ENCODE data around the gene PRSS2.

PRSS2 gene

DNA sequence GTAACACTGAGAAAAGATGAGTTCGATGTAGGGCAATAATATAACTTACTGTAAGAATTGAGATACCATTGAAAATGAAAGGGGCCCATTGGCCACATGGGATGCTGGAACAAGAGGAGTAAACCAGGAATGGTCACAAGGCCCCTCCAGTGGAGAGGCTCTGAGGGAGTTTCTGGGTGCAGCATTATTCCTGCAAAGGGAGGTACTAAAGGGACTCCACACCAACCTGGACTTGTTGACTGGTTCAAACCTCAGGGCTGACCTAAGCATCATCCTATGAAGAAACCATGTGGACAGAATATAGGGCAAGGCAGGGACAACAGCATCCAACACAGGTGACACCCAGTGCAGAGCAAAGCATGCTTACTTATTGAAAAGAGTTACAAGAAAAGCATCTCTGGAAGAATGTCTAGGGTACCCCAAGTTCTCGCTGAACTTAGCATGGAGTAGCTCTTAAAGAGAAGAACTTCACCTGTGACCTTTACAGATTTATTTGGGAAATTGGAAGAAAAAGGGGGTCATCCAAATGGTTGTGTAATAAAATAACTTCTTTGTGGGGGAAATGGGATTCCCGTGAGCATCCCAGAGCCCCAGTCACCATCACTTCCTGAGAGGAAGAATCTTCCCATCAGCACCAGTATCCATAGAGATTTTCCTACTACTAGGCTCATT lies 34.7 kb downstream of the PRSS2 start:
- no peak for DNase-seq

DNA sequence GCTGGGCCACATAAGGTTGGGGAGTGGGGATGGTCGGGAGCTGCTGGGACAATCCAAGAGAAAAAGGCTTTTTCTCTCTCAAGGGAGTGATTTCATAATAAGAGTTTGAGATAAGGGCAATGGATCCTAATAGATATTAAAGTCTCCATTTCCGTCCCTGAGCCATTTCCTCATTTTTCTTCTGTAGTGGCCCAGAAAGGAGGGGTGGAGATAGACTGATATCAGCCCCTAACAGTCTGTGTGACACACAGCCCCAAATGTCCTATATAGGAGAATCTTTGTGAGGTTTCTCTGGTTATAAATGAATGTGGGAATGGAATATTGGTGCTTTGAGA lies 35.2 kb downstream of the PRSS2 start:
- DNase-seq: no peak

- no peak for DNase-seq
Observed at GRCh38 chr7:142806957-142807356, 36.2 kb downstream of the PRSS2 start.

GRCh38 chr7:142807855-142808460 lies 37.2 kb downstream of the PRSS2 start:
- DNase-seq: peak; percentile 11

GRCh38 chr7:142808461-142808801 lies 37.7 kb downstream of the PRSS2 start:
- DNase-seq: no peak

- peak; percentile 66 for DNase-seq
Observed at GRCh38 chr7:142808802-142809583, 38.2 kb downstream of the PRSS2 start.

DNA sequence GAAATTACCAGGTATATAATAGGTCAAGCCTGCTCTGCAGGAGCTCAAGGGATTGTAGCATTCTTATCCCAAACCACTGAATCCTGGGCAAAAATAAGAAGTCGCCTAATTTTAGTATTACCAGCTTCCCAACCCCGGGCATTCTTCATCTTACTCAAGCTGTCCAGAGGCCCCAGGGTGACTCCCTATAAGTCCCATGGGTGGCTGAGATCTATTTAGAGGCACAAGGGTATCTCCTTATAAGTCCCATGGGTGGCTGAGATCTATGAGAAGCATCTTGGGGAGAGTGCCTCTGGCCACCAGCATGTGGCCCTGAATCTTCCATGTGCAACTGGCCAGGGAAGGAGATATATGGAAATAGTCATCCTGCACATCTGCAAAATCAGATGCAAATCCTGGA lies 38.9 kb downstream of the PRSS2 start:
- DNase-seq: no peak

- no peak for DNase-seq
Observed at GRCh38 chr7:142811154-142811737, 40.5 kb downstream of the PRSS2 start.

DNA sequence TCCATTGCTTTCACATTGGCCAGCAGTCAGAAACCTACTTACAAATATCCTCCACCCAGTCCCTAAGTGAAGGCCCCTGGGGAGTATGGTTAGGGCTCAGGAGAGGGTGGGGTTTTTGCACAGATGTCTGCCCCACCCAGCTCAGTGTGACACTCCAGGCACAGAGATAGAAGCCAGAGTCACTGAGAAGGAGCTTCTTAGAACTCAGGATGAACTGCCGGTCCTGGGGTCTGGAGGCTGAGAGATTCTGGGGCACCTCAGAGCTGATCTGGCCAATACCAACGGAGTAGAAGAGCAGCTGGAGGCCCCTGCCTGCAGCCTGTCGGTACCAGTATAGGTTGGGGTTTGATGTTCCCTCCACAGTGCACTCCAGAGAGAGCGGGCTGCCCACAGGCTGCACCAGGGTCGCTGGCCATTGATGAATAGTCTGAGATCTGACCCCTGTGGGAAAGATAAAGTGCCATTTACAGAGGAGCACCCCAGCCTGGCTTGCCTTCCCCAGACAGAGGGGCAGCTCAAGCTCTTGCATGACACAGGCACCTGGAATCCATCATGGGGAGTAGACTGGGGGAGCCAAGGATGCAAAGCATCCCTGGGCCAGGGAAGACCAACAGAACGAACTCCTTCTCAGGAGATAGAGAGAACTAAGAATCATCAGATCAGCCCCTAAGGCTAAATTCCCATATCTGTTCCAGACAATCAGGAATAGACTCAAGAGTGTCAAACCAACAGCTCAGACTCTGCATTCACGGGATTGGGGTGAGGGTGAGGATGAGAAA lies 41.9 kb downstream of the PRSS2 start:
- DNase-seq: no peak

DNA sequence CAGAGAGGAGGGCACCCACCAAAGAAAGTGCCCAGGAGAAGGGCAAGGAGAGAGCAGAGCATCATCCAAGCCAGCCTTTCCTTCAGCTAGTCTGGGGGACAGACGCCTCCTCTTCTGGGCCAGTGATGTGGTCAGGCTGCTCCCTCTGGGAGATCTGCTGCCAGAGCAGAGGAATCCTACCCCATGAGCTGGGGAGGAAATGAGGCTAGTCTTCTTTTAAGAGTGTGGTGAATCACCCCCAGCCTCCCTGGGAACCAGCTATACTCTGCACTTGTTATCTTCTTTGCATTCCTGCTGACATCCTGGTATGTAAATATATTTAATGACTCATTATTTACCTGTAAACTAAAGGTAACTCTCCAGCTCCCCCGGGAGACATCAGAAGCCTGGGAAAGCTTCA lies 42.5 kb downstream of the PRSS2 start:
- no peak for DNase-seq

DNA sequence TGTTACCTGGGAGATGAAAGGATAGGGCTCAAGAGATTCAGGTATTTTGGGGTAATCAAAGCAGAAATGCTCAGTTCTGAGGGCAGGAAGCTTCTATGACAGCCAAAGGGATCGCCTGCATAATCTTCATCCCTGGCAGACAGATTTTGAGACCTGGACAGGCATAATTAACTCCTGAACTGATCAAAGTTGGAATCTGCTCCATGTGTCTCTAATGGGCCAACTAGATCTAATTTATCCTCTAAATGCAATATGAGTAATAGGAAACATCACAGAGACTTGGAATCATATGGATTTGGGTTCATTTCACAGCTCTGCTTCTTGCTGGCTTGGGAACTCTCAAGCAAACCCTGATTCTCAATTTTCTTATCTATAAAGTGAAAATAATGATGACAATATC lies 42.9 kb downstream of the PRSS2 start:
- no peak for DNase-seq

DNA sequence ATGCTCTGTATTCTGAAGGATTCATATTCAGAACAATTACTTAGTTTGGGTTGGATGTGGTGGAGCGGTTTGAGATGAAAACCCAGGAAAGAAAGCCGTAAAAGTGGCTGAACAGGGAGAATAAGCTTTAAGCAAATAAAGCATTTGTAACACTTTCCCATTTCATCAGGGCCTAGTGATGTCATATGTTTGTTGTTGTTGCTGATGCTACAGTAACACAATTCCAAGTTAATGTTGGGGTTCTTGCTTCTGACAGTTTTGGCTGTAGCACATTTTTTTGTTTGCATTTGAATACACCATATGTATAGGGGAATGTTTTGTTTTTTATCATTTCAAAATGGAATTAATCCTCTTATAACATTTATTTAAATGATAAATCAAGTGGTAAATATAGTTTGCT lies 43.7 kb downstream of the PRSS2 start:
- no peak for DNase-seq

- no peak for DNase-seq
Observed at GRCh38 chr7:142815134-142815533, 44.4 kb downstream of the PRSS2 start.

- DNase-seq: no peak
Observed at GRCh38 chr7:142817506-142817905, 46.7 kb downstream of the PRSS2 start.

GRCh38 chr7:142819530-142819929 lies 48.8 kb downstream of the PRSS2 start:
- DNase-seq: no peak

DNA sequence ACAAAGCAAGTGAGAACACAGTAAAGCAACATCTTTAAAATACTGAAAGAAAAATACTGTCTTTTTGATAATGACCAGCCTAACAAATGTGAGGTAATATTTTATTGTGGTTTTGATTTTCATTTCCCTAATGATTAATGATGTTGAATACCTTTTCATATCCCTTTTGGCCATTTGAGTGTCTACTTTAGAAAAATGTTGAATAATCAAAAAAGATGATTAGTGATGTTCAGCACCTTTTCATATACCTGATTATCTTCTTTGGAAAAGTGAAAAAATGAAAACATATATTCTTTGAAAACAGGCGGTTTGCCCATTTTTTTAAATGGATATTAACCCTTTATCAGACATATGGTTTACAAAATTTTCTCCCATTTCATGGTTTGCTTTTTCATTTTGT lies 51.9 kb downstream of the PRSS2 start:
- DNase-seq: no peak
